CD4-positive, alpha-beta T cell treated with Interleukin-17A for 4 hours (primary cell): ENCODE data around the gene SVIP.

ENCODE experiments used
- DNase-seq: peaks from one replicate; pipeline ENCODE4 v3.0.0-alpha.2; 2020; ENCODE audit warnings: mixed read lengths

The SVIP gene

GRCh38 chr11:22787551-22788162 is 41.9 kb downstream of the SVIP start:
- peak; percentile 35 for DNase-seq

GRCh38 chr11:22787055-22787454 is 42.5 kb downstream of the SVIP start:
- DNase-seq = no peak

GRCh38 chr11:22786475-22786874 is 43.1 kb downstream of the SVIP start:
- no peak for DNase-seq

GRCh38 chr11:22785251-22785650 is 44.4 kb downstream of the SVIP start:
- no peak for DNase-seq

GRCh38 chr11:22780952-22781593 is 48.5 kb downstream of the SVIP start:
- peak; percentile 2 for DNase-seq

- no peak for DNase-seq
Measured at GRCh38 chr11:22779850-22780249, 49.8 kb downstream of the SVIP start.

DNA sequence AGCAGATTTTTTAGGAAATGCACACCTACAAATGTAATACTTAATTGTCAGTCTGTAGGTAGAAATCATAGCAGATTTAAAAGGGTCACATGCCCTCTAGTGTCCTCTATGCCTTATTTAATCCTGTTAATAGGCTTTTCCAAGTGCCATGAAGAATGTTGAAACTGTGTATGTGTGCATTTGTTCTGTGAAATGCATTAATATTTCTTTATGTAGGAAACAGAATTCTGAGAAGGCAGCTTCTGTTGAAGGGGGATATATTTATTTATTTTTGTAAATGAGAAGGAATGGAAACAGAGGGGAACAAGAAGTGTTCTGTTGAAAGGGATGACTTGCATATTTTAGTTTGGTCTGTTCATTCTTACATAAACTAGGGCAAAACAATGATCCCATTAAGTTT is 51.0 kb downstream of the SVIP start:
- DNase-seq = no peak

GRCh38 chr11:22775248-22775647 is 54.4 kb downstream of the SVIP start:
- no peak for DNase-seq

- no peak for DNase-seq
Measured at GRCh38 chr11:22774716-22775115, 54.9 kb downstream of the SVIP start.

GRCh38 chr11:22769081-22769480 is 60.5 kb downstream of the SVIP start:
- no peak for DNase-seq
